CD14-positive monocyte (primary cell): ENCODE results near the gene EHD3. TPM values are rescaled to one million over a fixed set of nuclear protein-coding genes. Genes with fewer than 3 reads are reported as not detected.

Source experiments
- DNase-seq, 3 donors: peaks; one replicate each; pipeline ENCODE4 v3.0.0-alpha.2; 2011 to 2022
- H2AFZ ChIP-seq: 2 replicates; pipeline ENCODE4 v1.6.0; 2012; ENCODE audit warnings: mild to moderate bottlenecking, low read depth, low read length, inconsistent platforms; ENCODE audit not compliant: insufficient read depth, poor library complexity, severe bottlenecking
- H3K27ac ChIP-seq, 2 donors: 1 replicate in 1 of 2; 2 replicates in 1 of 2; pipeline ENCODE4 v1.5.1; 2012 to 2013; ENCODE audit warnings: low read length in 2 of 2, control low read depth in 1 of 2, inconsistent platforms in 1 of 2, low read depth in 1 of 2, mild to moderate bottlenecking in 1 of 2
- H3K27me3 ChIP-seq, 2 donors: one replicate each; pipeline versions ENCODE4 v1.6.0 to v1.6.1; 2011 to 2013; ENCODE audit warnings: low read length in 2 of 2; ENCODE audit not compliant: control insufficient read depth in 2 of 2, insufficient read depth in 2 of 2
- H3K36me3 ChIP-seq, 2 donors: replicated peaks in 1 of 2; 1 replicate in 1 of 2; 2 replicates in 1 of 2; pipeline versions ENCODE4 v1.5.1 to v1.6.1; 2012 to 2013; ENCODE audit warnings: low read length in 2 of 2, control low read depth in 1 of 2, inconsistent platforms in 1 of 2, mild to moderate bottlenecking in 1 of 2; ENCODE audit not compliant: insufficient read depth in 2 of 2, control insufficient read depth in 1 of 2
- H3K4me1 ChIP-seq, 2 donors: 1 replicate in 1 of 2; 2 replicates in 1 of 2; pipeline versions ENCODE4 v1.5.1 to v1.6.1; 2012 to 2013; ENCODE audit warnings: low read length in 2 of 2, control low read depth in 1 of 2, inconsistent platforms in 1 of 2, mild to moderate bottlenecking in 1 of 2, moderate library complexity in 1 of 2; ENCODE audit not compliant: insufficient read depth in 2 of 2, control insufficient read depth in 1 of 2
- H3K4me2 ChIP-seq: replicated peaks from 2 replicates; pipeline ENCODE3; 2012; ENCODE audit warnings: low read length, moderate library complexity, mild to moderate bottlenecking; ENCODE audit not compliant: poor library complexity, severe bottlenecking; ENCODE audit errors: extremely low read depth
- H3K4me3 ChIP-seq, 3 experiments: fragments of 200-600 bp in 1 of 3; sonication (generic) in 1 of 3; replicated peaks in 1 of 3; 1 replicate in 2 of 3; 2 replicates in 1 of 3; pipeline ENCODE4 v1.5.1; 2011 to 2013; ENCODE audit warnings: low read length in 3 of 3, mild to moderate bottlenecking in 3 of 3, control low read depth in 2 of 3, low read depth in 2 of 3, inconsistent platforms in 1 of 3, moderate library complexity in 1 of 3
- H3K79me2 ChIP-seq: 2 replicates; pipeline ENCODE4 v1.6.0; 2012; ENCODE audit warnings: mild to moderate bottlenecking, control low read depth, inconsistent platforms, low read length, moderate library complexity; ENCODE audit not compliant: insufficient read depth
- H3K9ac ChIP-seq: 2 replicates; pipeline ENCODE4 v1.6.0; 2017; ENCODE audit warnings: low read length, mild to moderate bottlenecking; ENCODE audit not compliant: insufficient read depth, poor library complexity, severe bottlenecking
- H3K9me3 ChIP-seq, 2 donors: replicated peaks in 1 of 2; 1 replicate in 1 of 2; 2 replicates in 1 of 2; pipeline versions ENCODE4 v1.5.1 to v1.6.1; 2012 to 2013; ENCODE audit warnings: low read length in 2 of 2, control low read depth in 1 of 2; ENCODE audit not compliant: control insufficient read depth in 1 of 2, insufficient read depth in 1 of 2
- H4K20me1 ChIP-seq: 2 replicates; pipeline ENCODE4 v1.6.0; 2012; ENCODE audit warnings: mild to moderate bottlenecking, low read length, control low read depth, moderate library complexity; ENCODE audit not compliant: insufficient read depth
- H3K27ac Mint-ChIP-seq, 7 donors: one replicate each; pipeline ENCODE4 v1.8.0; 2020; ENCODE audit warnings: mild to moderate bottlenecking in 7 of 7, mixed read lengths in 7 of 7, moderate library complexity in 6 of 7, inconsistent platforms in 2 of 7
- H3K27me3 Mint-ChIP-seq, 3 donors: one replicate each; pipeline ENCODE4 v1.8.0; 2021 to 2022; ENCODE audit warnings: low read depth in 3 of 3, mild to moderate bottlenecking in 3 of 3, mixed read lengths in 3 of 3, moderate library complexity in 3 of 3, inconsistent platforms in 1 of 3
- H3K36me3 Mint-ChIP-seq, 2 donors: one replicate each; pipeline ENCODE4 v1.8.0; 2020; ENCODE audit warnings: mixed read lengths in 2 of 2, inconsistent platforms in 1 of 2, mild to moderate bottlenecking in 1 of 2
- H3K4me1 Mint-ChIP-seq: one replicate; pipeline ENCODE4 v1.8.0; 2020; ENCODE audit warnings: mild to moderate bottlenecking, mixed read lengths
- H3K4me3 Mint-ChIP-seq, 2 donors: one replicate each; pipeline ENCODE4 v1.8.0; 2020; ENCODE audit warnings: mild to moderate bottlenecking in 2 of 2, mixed read lengths in 2 of 2, moderate library complexity in 1 of 2
- H3K9me3 Mint-ChIP-seq, 7 donors: one replicate each; pipeline ENCODE4 v1.8.0; 2020 to 2022; ENCODE audit warnings: mixed read lengths in 7 of 7, mild to moderate bottlenecking in 6 of 7, moderate library complexity in 6 of 7, inconsistent platforms in 2 of 7
- WGBS: methylation state at CpG from one replicate; pipeline ENCODE4 v1.1.5; 2013; ENCODE audit warnings: missing lambda C conversion rate; ENCODE audit not compliant: insufficient coverage; 5-methylcytosine and 5-hydroxymethylcytosine counted together
- intact Hi-C, 2 donors: fragments of 100-400 bp; cut with micrococcal nuclease; formaldehyde crosslinking; loops; one replicate each; pipeline versions ENCODE4 v1.15.0 to v1.15.1; 2023
- polyA plus RNA-seq, 3 donors: library from polyadenylated mRNA; depleted of rRNA in 1 of 3; unstranded in 2 of 3; stranded (reverse) in 1 of 3; fragments of 300-500 nt in 2 of 3; fragments of >200 nt in 1 of 3; fragmentation: Illumina TruSeq in 2 of 3; gene quantifications; 1 replicate in 2 of 3; 2 replicates in 1 of 3; pipeline ENCODE4 v1.2.3, GENCODE V29; 2012 to 2021
- TF ChIP-seq, protein P1 (sequence below): fragments of 200-600 bp; IDR thresholded peaks from one replicate; pipeline ENCODE4 v1.8.0; 2022; ENCODE audit warnings: antibody characterized with exemption, mild to moderate bottlenecking

Gene EHD3
- polyA plus RNA-seq, 3 donors: 1.1 to 1.5 (median 1.4) TPM

DNA sequence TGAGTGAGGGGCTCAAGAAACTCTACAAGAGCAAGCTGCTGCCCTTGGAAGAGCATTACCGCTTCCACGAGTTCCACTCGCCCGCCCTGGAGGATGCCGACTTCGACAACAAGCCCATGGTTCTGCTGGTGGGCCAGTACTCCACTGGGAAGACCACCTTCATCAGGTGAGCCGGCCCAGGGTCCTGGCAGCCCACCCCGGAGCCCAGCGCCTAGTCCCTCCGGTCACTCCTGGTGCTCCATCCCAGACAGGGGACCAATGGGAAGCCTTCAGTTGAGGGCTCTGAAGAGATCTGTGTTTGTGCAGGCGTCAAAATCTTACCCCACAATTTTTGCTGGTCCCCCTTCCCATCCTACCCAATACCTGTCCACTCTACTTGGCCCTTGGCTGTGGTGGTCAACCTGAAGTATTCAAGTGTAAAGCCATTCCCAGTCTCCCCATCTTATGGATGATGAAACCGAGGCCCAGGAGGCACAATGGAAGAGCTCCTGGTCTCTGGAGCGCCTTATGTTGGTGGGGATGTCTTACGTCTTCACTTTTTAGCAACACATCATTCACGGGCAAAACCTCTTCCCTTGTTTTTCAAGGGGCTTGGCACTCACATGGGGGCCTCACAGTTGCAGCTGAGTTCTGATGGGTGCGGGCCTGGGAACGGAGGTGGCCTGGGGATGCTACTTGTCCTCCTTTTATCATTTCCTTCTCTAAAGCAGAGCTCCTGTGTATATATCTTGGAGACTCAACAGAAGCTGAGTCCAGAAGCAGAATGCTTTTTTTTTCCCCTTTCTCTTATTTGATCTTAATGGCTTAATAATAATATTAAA is 941 bp downstream of the EHD3 start:
- Mint-ChIP-seq H3K9me3 (peaks cover 0 to 6% (median 0%) of the 10 kb centered on the region in 7 donors), H3K36me3 (no peaks in the 10 kb centered on the region), H3K4me1 (peaks cover 19% of the 10 kb centered on the region), H3K27me3 (peaks cover 9 to 18% (median 14%) of the 10 kb centered on the region in 3 donors), H3K4me3 (peak overlapping the region; percentile 81 to 90), H3K27ac (no peak overlapping the region)
- intact Hi-C loops: no loop called here
- no peaks in the 10 kb centered on the region for H3K36me3 ChIP-seq
- peak overlapping the region; percentile 62 for H3K9ac ChIP-seq
- H2AFZ ChIP-seq: peak overlapping the region; percentile 98
- H3K27ac ChIP-seq: no peak overlapping the region
- peaks cover 0 to 5% of the 10 kb centered on the region in 2 donors for H3K27me3 ChIP-seq
- TF ChIP-seq, protein P1, sequence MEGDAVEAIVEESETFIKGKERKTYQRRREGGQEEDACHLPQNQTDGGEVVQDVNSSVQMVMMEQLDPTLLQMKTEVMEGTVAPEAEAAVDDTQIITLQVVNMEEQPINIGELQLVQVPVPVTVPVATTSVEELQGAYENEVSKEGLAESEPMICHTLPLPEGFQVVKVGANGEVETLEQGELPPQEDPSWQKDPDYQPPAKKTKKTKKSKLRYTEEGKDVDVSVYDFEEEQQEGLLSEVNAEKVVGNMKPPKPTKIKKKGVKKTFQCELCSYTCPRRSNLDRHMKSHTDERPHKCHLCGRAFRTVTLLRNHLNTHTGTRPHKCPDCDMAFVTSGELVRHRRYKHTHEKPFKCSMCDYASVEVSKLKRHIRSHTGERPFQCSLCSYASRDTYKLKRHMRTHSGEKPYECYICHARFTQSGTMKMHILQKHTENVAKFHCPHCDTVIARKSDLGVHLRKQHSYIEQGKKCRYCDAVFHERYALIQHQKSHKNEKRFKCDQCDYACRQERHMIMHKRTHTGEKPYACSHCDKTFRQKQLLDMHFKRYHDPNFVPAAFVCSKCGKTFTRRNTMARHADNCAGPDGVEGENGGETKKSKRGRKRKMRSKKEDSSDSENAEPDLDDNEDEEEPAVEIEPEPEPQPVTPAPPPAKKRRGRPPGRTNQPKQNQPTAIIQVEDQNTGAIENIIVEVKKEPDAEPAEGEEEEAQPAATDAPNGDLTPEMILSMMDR: no peak
- no peak for DNase-seq
- H4K20me1 ChIP-seq: no peaks in the 10 kb centered on the region
- no peaks in the 10 kb centered on the region for H3K9me3 ChIP-seq
- H3K79me2 ChIP-seq: no peaks in the 10 kb centered on the region
- peaks cover 15 to 17% of the 10 kb centered on the region in 2 donors for H3K4me1 ChIP-seq
- peak overlapping the region in 2 of 3 experiments; percentile 58 to 82 for H3K4me3 ChIP-seq
- H3K4me2 ChIP-seq: peak overlapping the region; percentile 93
- WGBS: 65% methylated on average over 11 of the region's 17 CpGs

DNA sequence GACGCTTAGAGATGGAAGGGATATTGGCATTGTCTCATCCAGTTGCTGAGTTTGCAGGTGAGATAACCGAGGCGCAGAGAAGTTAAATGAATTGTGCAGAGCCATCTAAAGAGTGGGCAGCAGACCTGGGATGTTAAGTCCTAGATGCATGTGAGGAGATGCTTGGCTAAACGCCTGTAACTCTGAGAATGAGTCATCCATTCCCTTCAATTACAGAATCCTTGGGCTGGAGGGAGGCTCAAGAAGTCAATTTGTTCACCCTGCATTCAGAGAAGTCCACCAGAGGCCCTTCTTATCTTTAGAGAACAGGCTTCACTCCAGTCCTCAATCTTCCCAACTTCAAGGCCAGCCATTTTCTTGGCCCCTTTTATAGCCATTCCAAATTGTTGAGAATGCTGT is 1.6 kb downstream of the EHD3 start:
- Histone ChIP-seq H3K4me1 (peaks cover 15 to 17% of the 10 kb centered on the region in 2 donors), H3K79me2 (no peaks in the 10 kb centered on the region), H3K27ac (no peak overlapping the region), H3K27me3 (peaks cover 0 to 5% of the 10 kb centered on the region in 2 donors), H3K36me3 (no peaks in the 10 kb centered on the region), H2AFZ (no peak overlapping the region), H3K9me3 (no peaks in the 10 kb centered on the region), H4K20me1 (no peaks in the 10 kb centered on the region), H3K4me3 (no peak overlapping the region), H3K9ac (no peak overlapping the region), H3K4me2 (no peak overlapping the region)
- intact Hi-C loops: no loop called here
- Mint-ChIP-seq H3K36me3 (no peaks in the 10 kb centered on the region), H3K9me3 (peaks cover 0 to 6% (median 0%) of the 10 kb centered on the region in 7 donors), H3K4me1 (peaks cover 22% of the 10 kb centered on the region), H3K4me3 (peak overlapping the region in 1 of 2 donors; percentile 20), H3K27me3 (peaks cover 9 to 18% (median 14%) of the 10 kb centered on the region in 3 donors), H3K27ac (peak overlapping the region in 1 of 7 donors; percentile 16)
- no CpG with 5 or more reads among the region's 4 CpGs for WGBS
- no peak for DNase-seq
- TF ChIP-seq, protein P1: no peak
